Body of pancreas (tissue), 4 donors: ENCODE measurements around the gene MEG3.

Experiments used
- POLR2A ChIP-seq, 3 donors: fragments of 450-650 bp; IDR thresholded peaks; one replicate each; pipeline ENCODE4 v1.6.1; 2016; ENCODE audit warnings: antibody characterized with exemption in 3 of 3, mild to moderate bottlenecking in 2 of 3
- TF ChIP-seq, protein P1 (sequence below), 7 experiments: fragments of 450-650 bp in 4 of 7; fragments of 200-600 bp in 3 of 7; sonication (generic) in 3 of 7; IDR thresholded peaks; one replicate each; pipeline ENCODE4 v1.5.1; 2016 to 2019; ENCODE audit warnings: antibody characterized with exemption in 7 of 7

DNA sequence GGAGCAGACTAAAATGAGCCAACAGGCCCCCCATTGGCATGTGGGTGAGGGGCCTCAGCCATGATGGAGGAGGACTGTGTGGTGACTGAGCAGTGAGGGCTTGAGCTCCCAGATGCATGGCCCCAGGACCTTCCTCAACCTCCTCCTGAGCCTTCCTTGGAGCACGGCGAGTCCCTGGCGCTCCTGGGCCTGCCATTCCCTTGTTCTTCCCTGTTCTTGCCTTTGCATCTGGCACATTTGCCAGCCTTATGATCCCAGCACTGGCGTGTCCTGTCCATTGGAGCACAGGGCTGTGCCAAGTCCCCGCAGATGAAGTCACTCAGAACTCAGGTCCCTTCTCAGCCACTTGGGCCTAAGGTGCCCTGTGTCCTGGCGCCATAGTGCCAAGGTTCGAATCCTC is 40.3 kb upstream of the MEG3 start:
- TF ChIP-seq POLR2A (IDR thresholded peaks at IDR 0.05) = no peak
- TF ChIP-seq, protein P1, sequence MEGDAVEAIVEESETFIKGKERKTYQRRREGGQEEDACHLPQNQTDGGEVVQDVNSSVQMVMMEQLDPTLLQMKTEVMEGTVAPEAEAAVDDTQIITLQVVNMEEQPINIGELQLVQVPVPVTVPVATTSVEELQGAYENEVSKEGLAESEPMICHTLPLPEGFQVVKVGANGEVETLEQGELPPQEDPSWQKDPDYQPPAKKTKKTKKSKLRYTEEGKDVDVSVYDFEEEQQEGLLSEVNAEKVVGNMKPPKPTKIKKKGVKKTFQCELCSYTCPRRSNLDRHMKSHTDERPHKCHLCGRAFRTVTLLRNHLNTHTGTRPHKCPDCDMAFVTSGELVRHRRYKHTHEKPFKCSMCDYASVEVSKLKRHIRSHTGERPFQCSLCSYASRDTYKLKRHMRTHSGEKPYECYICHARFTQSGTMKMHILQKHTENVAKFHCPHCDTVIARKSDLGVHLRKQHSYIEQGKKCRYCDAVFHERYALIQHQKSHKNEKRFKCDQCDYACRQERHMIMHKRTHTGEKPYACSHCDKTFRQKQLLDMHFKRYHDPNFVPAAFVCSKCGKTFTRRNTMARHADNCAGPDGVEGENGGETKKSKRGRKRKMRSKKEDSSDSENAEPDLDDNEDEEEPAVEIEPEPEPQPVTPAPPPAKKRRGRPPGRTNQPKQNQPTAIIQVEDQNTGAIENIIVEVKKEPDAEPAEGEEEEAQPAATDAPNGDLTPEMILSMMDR (IDR thresholded peaks at IDR 0.05) = no peak
